ENCODE measurements around the gene PRRC2B.

PRRC2B gene

DNA sequence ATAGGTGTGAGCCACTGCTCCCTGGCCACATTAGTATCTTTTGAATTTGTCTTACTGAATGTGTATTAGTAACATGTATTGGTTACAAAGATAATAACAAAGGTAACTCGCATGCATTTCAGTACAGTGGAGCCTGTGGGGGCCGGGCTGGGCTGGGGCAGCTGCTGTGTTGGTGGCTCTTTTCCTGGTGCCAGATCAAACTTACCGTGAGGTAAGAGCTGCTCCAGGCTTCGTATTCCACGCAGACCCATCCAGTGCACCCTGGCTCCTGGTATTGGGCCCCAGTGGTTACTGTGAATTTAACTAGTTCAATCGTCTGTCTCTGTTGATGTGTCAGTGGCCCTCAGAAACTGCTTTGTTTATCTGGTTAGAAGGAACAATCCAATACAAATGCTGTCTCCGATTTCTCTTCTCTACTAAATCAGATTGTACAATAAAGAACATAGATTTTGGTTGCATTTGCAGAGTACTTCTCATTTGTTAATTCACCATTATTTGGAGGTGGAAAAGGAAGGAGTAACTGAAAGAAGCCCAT, 15.6 kb downstream of the PRRC2B start:
- no peak for DNase-seq (ENCODE audit: low spot score)

DNA sequence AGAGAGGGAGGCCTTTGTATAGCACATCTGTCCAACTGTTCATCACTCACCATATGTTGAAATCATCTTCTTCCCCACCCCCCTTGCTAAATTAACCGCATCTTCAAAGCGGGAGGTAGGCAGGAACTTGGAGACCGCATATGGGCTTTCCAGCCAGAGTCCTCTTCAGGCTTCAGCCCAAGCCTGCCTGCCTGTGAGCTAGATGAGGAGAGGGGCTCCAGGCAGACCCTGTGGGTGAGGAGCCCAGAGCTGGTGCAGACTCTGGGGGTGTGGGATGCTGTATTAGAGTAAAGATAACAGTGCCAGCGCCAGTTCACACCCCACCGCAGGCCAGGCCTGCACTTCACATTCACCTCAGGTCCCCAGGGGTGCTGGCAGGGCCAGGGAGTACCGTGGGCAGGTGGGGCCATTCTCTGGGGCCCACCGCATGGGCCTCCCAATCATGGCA, 16.2 kb downstream of the PRRC2B start:
- DNase-seq (ENCODE audit: low spot score): no peak

GRCh38 chr9:131411719-131412681, 18.1 kb downstream of the PRRC2B start:
- DNase-seq (ENCODE audit: low spot score): peak; percentile 50

DNA sequence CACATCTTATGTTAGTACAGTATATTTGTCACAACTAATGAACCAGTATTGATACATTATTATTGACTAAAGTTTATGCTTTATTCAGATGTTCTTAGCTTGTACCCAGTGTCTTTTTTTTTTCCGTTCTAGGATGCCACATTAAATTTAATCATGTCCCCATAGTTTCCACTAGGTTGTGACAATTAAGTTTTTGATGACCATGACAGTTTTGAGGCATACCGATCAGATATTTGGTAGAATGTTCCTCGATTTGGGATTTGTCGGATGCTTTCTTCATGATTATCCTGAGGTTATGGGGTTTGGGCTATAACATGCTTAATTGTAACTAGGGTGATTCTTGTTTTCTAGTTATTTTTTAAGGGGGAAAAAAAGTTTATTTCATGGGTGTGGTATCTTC, 22.6 kb downstream of the PRRC2B start:
- DNase-seq (ENCODE audit: low spot score): no peak

GRCh38 chr9:131417264-131418142, 23.6 kb downstream of the PRRC2B start:
- DNase-seq (ENCODE audit: low spot score): no peak

GRCh38 chr9:131418143-131419025, 24.5 kb downstream of the PRRC2B start:
- DNase-seq (ENCODE audit: low spot score): peak; percentile 75

DNA sequence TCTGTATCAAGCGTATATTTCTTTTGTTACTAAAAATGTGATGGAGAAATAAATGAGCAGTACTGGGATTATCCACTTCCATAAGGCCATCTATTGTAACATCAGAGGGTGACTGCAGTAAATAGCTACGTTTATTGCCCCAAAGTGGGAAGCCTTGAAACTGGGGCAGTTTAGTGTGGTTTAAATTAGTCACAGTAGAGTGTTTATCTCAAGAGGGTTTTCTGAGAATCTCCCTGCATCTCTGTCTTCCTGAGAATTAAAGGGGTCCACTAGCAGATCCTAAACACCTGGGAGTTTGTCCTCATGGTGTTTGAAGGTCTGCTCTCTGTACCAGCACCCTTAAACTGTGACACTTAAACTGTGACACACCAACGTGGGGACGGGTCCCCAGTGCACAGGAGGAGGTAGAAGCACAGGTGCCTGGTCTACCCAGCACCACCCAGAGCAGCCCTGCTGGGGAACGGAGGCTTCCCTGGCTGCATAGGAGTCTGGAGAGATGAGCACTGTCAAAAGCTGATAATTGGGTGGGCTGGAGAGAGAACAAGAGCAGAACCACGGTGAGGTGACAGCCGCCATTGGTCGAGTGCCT, 25.2 kb downstream of the PRRC2B start:
- DNase-seq (ENCODE audit: low spot score): no peak

- DNase-seq (ENCODE audit: low spot score): no peak
Observed at GRCh38 chr9:131419716-131420115, 25.8 kb downstream of the PRRC2B start.

DNA sequence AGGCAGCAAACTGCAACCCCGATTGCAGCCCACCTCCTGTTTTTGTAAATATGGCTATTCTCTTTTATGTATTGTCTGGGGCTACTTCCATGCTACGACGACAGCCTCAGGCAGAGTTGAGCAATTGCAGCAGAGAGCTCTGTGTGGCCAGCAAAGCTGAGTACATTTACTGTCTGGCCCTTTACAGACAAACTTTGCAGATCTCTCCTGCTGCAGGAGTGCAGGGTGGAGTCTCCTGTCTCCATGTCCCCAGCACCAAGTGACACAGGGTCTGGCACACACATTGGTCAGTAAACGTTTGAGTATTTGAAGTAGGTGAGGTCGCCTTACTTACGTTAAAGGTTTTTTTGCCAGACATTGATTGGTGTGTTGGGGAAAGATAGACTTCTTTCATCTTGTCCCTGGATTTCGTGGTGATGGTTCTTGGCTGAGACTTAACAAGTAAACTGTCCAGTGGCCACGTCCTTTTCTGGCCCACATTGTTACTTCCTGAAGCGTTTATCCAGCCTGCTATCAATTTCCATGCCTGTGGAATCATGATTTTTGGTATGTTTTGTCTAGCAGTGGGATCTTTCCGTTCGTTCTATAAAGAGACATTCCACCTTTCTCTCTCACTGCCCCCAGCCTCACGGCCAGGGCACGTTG, 27.2 kb downstream of the PRRC2B start:
- DNase-seq (ENCODE audit: low spot score): peak; percentile 41

DNA sequence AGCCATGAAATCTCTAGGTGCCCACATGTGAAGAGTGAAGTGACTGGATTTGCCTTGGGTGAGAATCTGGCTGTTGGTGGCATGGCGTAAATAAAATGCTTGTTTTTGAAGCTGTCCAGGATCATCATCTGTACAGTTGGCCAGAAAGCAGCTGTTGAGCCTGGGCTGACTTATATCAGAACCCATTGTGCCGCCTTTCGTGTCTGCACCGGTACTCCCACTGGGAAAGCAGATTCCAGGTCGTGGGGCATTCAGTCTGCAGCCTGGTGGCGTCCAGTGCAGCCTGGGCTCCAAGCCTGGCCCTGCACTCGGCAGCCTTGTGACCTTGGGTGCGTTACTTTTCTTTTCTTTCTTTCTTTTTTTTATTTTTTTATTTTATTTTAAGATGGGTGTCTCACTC, 27.8 kb downstream of the PRRC2B start:
- no peak for DNase-seq (ENCODE audit: low spot score)

DNA sequence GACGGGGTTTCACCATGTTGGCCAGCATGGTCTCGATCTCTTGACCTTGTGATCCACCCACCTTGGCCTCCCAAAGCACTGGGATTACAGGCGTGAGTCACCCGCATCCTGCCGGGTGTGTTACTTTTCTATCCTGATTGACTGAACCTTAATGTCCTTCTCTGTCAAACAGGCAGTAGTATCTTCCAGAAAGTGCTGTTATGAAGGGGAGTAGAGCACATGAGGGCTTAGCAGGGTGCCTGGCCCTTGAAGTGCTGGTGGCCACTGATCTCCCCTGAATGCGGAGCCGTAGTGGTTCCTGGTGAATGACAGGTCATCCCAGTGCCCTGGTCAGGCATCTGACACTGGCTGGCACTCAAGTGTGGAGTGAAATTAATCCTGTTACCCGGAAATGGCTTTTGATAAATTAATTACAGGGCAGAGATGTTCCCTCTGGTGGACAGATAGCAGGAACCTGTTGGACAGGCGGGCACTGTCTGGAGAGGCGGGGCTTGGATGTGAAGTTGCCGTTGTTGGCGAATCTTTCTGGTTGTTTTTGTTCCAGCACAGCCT, 28.4 kb downstream of the PRRC2B start:
- peak; percentile 65 for DNase-seq (ENCODE audit: low spot score)

DNA sequence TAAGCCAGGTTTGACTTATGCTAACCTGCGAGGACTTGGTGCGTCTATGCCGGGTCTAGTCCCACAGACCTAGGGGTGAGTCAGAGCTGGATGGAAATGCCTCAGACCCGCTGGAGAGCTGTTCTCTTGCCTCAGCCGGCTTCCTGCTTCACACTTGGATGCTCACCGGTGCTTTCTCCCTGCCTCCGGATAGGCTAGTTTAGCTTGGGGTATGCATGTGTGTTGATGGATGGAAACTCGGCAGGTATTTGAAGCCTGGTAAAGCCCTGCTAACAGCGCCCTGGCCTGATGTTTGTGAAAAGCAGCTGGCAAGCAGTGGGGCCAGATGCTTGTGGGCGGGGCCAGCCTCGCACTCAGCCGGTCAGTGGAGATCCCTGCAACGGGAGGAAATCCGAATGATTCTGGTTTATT, 29.3 kb downstream of the PRRC2B start:
- peak; percentile 72 for DNase-seq (ENCODE audit: low spot score)

- no peak for DNase-seq (ENCODE audit: low spot score)
Observed at GRCh38 chr9:131426545-131426944, 32.7 kb downstream of the PRRC2B start.

GRCh38 chr9:131429121-131430012, 35.5 kb downstream of the PRRC2B start:
- DNase-seq (ENCODE audit: low spot score): no peak

DNA sequence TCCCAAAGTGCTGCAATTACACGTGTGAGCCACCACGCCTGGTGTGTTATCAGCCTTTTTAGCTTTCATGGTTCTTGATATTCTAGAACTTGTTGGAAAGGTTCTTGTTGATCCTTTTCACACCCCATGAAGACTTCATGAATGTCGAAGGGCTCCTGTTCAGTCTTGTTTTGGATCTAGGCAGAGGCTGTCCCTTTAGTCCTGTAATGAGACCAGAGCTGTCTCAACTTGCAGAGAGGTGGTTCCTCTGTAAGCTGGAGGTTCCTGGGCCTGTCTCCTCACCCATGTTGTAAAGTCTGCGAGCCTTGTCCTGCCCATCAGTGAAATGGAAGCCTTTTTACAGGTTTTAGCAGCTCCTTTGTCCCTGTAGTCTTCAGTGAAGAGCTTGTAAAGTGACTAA, 38.2 kb downstream of the PRRC2B start:
- no peak for DNase-seq (ENCODE audit: low spot score)

DNA sequence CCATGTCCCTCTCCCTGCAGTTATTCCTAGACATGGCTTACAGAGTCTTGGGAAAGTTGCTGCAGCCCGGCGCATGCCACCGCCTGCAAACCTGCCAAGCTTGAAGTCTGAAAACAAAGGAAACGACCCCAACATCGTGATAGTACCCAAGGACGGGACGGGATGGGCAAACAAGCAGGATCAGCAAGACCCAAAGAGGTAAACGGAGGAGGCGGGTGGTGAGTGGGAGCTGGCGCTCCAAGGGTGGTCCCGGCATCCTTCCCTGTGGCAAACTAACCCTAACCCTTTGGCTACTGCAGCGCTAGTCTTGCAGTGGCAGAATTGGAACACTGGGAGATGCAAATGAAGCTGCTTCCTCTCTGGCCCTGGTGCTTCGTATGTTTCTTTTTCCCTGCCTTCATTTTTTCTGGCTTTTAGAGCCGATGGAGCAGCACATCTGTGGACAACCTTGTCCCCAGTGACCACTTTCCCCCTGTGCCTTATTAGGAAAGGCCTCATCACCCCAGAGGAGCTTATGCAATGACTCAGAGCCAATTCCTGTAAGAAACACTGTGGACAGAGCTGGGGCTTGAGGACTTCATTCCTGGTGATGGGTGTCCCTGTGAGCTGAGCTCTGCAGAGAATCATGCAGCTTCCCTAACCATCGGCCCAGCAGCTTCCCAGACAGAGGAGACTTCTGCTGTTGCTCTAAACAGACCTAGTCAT, 38.9 kb downstream of the PRRC2B start:
- DNase-seq (ENCODE audit: low spot score): no peak

DNA sequence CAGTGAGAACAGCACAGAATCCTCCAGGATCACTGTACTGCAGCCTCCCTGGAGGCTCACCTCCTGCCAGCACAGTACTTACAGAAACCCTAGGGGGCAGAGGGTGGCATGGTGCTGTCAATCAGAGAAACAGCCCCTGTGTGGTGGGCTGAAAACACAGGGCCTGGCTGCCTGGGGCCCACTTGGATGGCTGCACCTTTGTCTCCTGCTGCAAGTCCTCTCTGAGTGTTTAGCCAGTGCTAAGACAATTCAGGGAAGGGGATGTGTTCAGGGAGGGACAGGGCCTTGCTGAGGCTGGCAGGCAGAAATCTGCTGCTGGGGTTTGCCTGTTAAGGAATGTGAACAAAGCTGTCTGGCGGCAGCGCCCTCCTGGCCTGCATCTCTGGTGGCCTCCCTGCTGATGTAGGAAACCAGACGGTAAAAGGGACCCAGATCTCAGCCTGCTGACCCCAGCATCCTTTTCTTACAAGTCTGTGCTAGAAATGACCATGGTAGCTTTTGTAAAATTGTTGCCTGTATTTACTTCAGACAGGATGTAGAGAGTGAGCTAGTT, 39.5 kb downstream of the PRRC2B start:
- no peak for DNase-seq (ENCODE audit: low spot score)

DNA sequence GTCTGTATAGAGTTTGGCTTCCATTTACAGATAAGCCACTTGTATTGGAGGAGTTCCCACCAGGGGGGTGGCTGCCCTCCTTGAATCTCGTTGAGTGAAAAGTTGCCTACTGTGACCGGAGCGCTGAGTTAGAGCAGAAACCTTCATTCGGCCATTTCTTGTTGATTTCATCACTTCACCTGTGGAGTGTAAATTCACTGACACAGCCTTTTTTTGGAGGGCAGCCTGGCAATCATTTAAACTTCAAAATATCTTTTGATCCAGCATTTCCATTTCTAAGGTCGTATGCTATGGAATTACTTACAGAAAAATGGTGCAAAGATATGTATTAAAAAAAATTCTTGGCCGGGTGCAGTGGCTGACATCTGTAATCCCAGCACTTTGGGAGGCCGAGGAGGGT, 40.8 kb downstream of the PRRC2B start:
- no peak for DNase-seq (ENCODE audit: low spot score)

All from cerebellar cortex (tissue), 1 donor.